Ascending aorta (tissue), 2 donors: ENCODE data around the gene WDHD1. TPM values are rescaled to one million over a fixed set of nuclear protein-coding genes. Genes with fewer than 3 reads are reported as not detected.
"Not testable (repeated sequence)": the region's sequence is repeated elsewhere in the genome, so short reads cannot be mapped to it uniquely, and the experiment has no call there.

ENCODE experiments used
- DNase-seq, 2 donors: peaks; one replicate each; pipeline ENCODE4 v3.0.0-alpha.2; 2019; ENCODE audit warnings: low spot score in 2 of 2
- H3K27ac ChIP-seq, 2 donors: fragments of 200-600 bp; sonication (generic); one replicate each; pipeline ENCODE4 v1.5.1; 2016 to 2017; ENCODE audit warnings: mild to moderate bottlenecking in 1 of 2
- H3K27me3 ChIP-seq: fragments of 200-600 bp; sonication (generic); one replicate; pipeline ENCODE4 v1.5.1; 2017
- H3K36me3 ChIP-seq, 2 donors: fragments of 200-600 bp; sonication (generic); one replicate each; pipeline ENCODE4 v1.5.1; 2016
- H3K4me1 ChIP-seq, 2 donors: fragments of 200-600 bp; sonication (generic); one replicate each; pipeline ENCODE4 v1.5.1; 2016 to 2017; ENCODE audit warnings: mild to moderate bottlenecking in 1 of 2
- H3K4me3 ChIP-seq, 2 donors: fragments of 200-600 bp; sonication (generic); one replicate each; pipeline ENCODE4 v1.5.1; 2016 to 2017; ENCODE audit warnings: mild to moderate bottlenecking in 1 of 2
- H3K9me3 ChIP-seq, 2 donors: fragments of 200-600 bp; sonication (generic); one replicate each; pipeline ENCODE4 v1.5.1; 2016
- intact Hi-C: fragments of 100-400 bp; cut with DNase I; formaldehyde crosslinking; loops from one replicate; pipeline ENCODE4 v1.15.1; 2023
- total RNA-seq: library from RNA; depleted of rRNA; stranded (reverse); fragments of >200 nt; gene quantifications from one replicate; pipeline ENCODE4 v1.1.0, GENCODE V29; 2016
- TF ChIP-seq, protein P1 (sequence below), 3 experiments: fragments of 200-600 bp in 2 of 3; fragments of 450-650 bp in 1 of 3; sonication (generic) in 2 of 3; IDR thresholded peaks; one replicate each; pipeline ENCODE4 v1.5.1; 2016 to 2019; ENCODE audit warnings: antibody characterized with exemption in 3 of 3, mild to moderate bottlenecking in 1 of 3, moderate library complexity in 1 of 3

Gene WDHD1
- total RNA-seq, 1 donor from 2014 or later, result 0.11 TPM

DNA sequence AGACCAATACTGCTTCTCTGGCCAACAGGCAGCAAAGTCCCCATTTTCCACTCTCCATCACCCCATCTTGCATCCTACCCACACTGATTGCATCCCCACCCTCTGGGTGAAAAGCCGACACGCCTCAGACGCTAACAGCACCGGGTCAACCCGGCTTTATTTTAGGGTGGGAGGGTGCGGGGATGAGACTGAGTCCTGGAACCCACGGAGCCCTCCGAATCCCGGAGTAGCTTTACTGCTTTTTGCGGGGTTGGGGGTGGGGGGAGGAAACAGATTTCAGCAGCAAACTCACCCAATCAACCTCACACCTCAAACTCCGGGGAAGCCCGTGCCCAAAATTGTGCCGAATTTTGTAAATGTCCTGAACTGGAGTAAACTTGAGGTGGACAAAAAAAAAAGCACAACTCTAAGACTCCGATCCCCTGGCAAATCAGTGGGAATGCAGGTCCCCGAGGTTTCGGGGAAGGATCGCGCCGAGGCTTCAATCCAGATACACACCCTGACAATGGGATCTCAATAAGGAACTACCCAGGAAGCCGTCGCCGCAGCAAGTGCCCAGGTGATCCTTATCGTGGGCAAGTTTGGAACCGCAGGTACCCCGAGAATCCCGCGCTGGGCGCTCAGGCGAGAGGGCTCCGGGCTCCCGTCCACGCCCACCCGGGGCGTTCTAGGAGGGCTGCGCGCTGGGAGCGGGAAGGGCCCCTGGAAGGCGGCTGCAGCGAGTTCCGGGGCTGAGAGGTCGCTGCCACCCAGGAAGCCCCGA is 125.3 kb downstream of the WDHD1 start:
- H3K27me3 ChIP-seq, result no peaks in the 10 kb centered on the region
- intact Hi-C loops, result no loop called here
- peak overlapping the region; percentile 50 to 63 for H3K27ac ChIP-seq
- DNase-seq, result no peak
- H3K36me3 ChIP-seq, result no peaks in the 10 kb centered on the region
- H3K4me3 ChIP-seq, result peak overlapping the region; percentile 72 to 88
- TF ChIP-seq, protein P1, sequence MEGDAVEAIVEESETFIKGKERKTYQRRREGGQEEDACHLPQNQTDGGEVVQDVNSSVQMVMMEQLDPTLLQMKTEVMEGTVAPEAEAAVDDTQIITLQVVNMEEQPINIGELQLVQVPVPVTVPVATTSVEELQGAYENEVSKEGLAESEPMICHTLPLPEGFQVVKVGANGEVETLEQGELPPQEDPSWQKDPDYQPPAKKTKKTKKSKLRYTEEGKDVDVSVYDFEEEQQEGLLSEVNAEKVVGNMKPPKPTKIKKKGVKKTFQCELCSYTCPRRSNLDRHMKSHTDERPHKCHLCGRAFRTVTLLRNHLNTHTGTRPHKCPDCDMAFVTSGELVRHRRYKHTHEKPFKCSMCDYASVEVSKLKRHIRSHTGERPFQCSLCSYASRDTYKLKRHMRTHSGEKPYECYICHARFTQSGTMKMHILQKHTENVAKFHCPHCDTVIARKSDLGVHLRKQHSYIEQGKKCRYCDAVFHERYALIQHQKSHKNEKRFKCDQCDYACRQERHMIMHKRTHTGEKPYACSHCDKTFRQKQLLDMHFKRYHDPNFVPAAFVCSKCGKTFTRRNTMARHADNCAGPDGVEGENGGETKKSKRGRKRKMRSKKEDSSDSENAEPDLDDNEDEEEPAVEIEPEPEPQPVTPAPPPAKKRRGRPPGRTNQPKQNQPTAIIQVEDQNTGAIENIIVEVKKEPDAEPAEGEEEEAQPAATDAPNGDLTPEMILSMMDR (IDR thresholded peaks at IDR 0.05), result no peak
- no peaks in the 10 kb centered on the region for H3K9me3 ChIP-seq
- peaks cover 0 to 6% of the 10 kb centered on the region in 2 donors for H3K4me1 ChIP-seq

DNA sequence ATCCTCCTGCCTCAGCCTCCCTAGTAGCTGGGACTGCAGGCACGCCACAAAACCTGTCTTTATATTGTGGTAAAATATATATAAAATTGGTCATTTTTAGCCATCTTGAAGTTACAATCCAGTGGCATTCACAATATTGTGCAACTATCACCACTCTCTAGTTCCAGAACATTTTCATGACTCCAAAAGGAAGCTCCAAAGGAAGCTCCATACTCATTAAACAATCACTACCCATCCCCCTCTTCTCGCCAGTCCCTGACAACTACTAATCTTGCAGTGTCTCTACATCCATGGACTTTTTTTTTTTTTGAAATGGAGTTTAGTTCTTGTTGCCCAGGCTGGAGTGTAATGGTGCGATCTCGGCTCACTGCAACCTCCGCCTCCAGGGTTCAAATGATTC is 127.3 kb downstream of the WDHD1 start:
- H3K9me3 ChIP-seq, result no peaks in the 10 kb centered on the region
- no peaks in the 10 kb centered on the region for H3K36me3 ChIP-seq
- peaks cover 0 to 6% of the 10 kb centered on the region in 2 donors for H3K4me1 ChIP-seq
- TF ChIP-seq, protein P1 (IDR thresholded peaks at IDR 0.05), result no peak
- no peak overlapping the region for H3K4me3 ChIP-seq
- H3K27me3 ChIP-seq, result no peaks in the 10 kb centered on the region
- no peak overlapping the region for H3K27ac ChIP-seq
- intact Hi-C loops, result loop anchor here (10.0 kb wide), 1 partner anchor 85 kb away; no protein-coding TSS in a partner anchor
- DNase-seq, result no peak

DNA sequence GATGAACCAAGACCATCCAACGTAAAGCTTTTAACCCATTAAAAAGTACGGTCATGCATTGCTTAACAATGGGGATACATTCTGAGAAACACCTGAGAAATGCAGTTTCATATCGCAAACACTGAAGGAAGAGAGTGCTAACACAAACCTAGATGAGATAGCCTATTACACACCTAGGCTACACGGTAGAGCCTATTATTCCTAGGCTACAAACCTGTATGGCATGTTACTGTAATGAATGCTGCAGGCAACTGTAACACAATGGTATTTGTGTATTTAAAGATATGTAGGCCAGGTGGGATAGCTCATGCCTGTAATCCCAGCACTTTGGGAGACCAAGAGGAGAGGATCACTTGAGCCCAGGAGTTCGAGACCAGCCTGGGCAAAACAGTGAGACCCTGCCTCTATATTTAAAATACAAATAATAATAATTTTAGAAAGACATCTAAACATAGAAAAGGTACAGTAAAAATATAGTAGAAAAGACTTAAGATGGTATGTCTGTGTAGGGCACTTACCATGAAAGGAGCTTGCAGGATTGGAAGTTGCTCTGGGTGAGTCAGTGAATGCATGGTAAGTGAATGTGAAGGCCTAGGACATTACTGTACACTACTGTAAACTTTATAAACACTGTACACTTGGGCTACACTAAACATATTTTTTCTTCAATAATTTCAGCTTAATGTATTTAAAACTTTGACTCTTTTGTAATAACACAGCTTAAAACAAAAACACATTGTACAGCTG is 128.9 kb downstream of the WDHD1 start:
- intact Hi-C loops, result loop anchor here (10.0 kb wide), 1 partner anchor 83 kb away; no protein-coding TSS in a partner anchor
- DNase-seq, H3K27ac ChIP-seq: not testable (repeated sequence)

DNA sequence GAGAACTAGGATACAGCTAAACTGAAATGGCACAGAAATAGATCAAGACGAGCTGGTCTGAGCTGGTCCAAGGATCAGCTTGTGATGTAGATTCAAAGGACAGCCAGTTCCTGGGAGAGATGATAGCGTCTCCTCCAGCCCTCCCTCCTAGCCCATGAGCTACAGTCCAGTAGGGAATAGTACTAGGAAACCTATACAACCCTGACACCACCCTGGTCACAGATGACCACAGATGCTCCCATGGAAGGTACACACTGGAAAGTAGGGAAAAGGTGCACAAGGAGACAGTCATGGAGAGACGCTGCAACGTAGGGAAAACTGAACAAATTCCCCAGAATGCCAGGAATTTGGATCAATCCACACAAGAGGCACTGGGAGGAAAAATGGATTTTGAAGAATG is 131.2 kb downstream of the WDHD1 start:
- Histone ChIP-seq H3K4me1 (no peaks in the 10 kb centered on the region), H3K9me3 (no peaks in the 10 kb centered on the region), H3K4me3 (no peak overlapping the region), H3K27me3 (no peaks in the 10 kb centered on the region), H3K27ac (no peak overlapping the region), H3K36me3 (no peaks in the 10 kb centered on the region)
- DNase-seq, result no peak
- TF ChIP-seq, protein P1 (IDR thresholded peaks at IDR 0.05), result no peak
- intact Hi-C loops, result loop anchor here (10.0 kb wide), 1 partner anchor 81 kb away; no protein-coding TSS in a partner anchor

More for the DNA sequence above, 128.9 kb downstream of the WDHD1 start:
- not testable (repeated sequence) for H3K27me3 ChIP-seq, H3K9me3 ChIP-seq, H3K4me1 ChIP-seq, H3K36me3 ChIP-seq, H3K4me3 ChIP-seq

DNA sequence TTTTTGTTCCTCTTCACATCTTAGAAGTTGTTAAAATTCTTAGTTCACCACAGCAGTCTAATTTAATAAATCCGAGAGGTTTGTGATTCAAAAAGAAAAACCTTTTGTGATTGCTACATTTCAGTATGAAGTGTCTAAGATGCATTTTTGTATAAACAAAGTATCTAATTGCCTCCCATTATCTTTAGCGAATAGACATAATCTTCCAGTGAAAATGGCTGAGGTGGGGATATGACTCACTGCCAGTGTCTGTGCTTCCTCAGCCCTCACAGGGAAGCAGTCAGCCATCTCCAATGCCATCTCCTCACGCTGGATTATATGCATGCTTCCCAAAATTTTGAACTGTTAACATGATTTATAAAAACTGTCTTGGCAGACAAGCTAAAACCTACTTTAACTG is 131.9 kb downstream of the WDHD1 start:
- intact Hi-C loops, result loop anchor here (5.0 to 10.0 kb wide), 2 partner anchors 80 to 333 kb away; no protein-coding TSS in a partner anchor
- Histone ChIP-seq H3K27ac (no peak overlapping the region), H3K36me3 (no peaks in the 10 kb centered on the region), H3K9me3 (no peaks in the 10 kb centered on the region), H3K4me1 (no peaks in the 10 kb centered on the region), H3K27me3 (no peaks in the 10 kb centered on the region), H3K4me3 (no peak overlapping the region)
- DNase-seq, result no peak
- TF ChIP-seq, protein P1 (IDR thresholded peaks at IDR 0.05), result no peak
